GM19240 (cell line): Measurements from ENCODE around the gene ATP6V0B.

Source experiments
- DNase-seq: peaks from one replicate; pipeline ENCODE4 v3.0.0; 2011; ENCODE audit warnings: low spot score; ENCODE audit not compliant: insufficient read length

The ATP6V0B gene

DNA sequence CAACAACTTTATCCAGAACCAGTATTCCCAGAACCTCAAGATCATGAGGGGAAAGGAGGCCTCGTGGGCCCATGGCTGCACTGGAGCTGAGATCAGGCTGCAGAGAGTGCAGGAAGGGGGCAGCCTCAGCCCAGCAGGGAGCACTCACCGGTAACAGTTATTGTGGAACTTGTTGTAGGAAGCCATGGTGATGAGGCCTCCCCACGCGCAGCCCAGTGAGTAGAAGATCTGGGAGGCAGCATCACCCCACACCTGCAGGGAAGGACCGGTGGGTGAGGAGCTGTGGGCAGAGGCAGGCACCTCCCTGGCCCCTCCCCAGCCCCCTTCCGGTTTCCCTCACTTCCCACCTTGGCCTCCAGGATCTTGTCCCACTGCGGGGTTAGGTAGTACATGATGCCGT lies 27.4 kb downstream of the ATP6V0B start:
- no peak for DNase-seq

DNA sequence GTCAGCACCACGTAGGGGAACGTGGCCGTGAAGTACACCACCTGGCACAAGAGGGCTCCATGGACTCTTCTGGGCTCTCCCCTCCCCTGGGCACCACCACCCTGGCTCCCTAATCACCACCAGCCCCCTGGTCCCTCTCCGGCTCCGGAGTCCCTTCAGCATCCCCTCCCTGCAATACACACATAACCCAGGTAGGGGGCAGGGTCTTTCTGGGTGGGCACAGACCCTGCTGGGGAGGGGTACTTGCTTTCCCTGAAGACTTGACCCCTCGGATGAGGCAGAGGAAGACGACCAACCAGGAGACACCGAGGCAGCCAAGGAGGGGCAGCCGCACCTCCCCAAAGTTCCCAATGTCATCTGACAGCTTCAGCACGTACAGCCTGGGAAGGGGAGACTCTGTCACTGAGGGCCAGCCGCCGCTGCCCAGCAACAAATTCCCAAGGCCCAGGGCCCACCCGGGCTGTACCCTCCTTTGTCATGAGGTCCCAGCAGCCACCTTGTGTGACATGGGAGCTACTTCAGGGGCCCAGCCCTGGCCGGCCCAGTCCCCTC lies 27.9 kb downstream of the ATP6V0B start:
- no peak for DNase-seq

DNA sequence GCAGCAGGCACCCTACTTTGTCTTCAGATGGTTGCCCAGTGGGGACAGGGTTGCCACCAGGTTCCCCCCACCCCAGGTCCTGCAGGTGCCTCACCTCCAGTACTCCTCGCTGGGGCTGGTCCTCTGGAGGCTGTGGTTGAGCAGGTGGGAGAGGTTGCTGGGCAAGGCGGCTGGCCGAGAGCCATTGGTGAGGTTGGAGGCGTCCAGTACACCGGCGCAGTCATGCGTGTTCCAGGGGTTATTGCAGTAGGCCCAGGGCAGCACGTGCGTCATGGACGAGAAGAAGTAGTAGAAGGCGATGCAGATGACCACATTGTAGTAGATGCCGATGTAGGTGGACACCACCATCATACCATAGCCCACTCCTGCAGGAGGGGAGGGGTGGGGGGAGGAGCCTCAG lies 33.5 kb downstream of the ATP6V0B start:
- DNase-seq, result no peak

DNA sequence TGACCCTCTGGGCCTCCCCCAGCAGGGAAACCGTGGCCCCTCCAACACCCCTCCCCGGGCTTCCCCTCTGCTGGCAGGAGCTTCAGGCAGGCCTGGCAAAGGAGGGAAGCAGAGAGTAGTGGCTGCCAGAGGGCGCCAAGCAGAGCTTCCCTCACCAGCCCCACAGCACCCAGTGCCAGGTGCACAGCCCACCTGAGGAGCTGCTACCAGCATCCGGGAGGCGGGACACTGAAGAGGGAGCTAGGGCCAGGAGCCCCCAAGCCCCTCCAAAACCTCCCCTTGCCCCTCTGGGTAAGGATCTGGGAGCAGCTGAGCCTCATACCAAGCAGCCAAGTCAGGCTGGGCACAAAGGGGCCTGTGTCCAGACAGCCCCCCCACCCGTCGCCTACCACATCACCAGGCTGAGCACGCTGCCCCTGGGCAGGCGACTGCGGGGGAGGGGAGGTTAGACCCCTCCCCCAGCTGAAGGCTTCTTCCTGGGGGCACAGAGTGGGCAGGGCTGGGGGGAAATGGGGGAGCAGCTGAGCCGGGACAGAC lies 36.2 kb downstream of the ATP6V0B start:
- DNase-seq, result no peak

DNA sequence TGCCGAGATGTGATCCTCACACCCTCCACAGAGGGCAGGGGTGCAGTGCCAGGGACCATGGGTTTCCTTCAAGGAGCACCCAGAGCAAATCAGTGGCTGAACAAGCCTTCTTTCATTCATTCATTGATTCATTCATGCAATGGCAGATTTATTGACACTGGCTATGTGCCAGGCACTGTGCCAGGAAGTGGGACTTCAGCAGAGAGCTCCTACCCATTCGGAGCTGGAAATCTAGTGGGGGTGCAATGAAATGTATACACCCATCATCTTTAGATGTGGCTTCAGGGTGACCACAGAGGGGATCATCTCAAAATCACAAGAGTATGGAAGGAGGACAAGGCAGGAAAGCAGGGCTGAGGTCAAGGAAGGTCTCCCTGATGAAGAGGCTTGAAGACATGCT lies 37.6 kb downstream of the ATP6V0B start:
- DNase-seq, result no peak

DNA sequence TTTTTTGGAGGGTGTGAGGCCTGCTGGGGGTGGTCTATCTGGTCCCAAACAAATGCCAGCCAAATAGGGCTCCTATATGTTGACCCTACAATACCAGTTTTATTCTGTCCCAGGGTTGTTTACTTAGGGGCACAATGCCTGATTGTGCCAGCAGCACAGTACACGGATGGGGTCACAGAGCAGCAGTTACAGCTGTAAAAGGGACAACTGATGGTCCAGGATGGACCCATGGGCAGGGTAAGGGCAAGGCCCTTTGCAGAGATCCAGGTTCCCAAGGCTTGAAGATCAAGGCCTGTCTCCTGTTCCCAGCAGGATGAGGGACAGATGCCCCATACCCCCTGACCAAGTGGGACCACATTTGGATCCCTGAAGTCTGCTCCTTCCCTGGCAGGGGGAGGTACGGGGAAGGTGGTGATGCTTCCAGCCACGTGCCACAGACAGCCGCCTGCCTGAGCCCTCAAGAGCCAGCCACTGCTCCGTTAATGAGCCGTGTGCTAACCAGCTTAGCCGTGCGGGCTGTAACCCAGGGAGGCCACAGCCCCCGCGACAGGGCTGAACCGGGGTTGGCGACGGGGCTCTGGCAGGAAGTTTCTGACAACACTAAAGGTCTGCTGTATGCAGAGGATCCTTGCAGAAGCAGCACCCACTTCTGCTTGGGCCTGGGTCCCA lies 38.3 kb downstream of the ATP6V0B start:
- DNase-seq, result no peak

DNA sequence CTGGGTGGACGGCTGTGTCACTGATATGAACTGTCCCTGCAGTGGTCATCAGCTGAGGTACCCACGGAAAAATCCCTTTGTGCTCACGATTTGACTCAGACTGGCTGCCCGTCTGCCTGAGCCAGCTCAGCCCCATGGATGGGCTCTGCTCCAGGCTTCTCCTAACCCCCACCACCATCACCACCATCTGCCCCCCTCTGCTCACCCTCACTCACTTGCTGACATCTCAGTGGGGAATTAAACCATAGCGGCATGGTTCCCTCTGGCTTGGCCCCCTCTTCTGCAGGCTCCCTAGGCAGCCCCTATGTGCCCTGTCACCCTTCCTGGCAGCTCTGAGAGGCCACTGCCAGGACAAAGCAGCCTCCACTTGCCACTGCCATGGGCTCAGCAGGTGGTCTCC lies 39.2 kb downstream of the ATP6V0B start:
- no peak for DNase-seq

DNA sequence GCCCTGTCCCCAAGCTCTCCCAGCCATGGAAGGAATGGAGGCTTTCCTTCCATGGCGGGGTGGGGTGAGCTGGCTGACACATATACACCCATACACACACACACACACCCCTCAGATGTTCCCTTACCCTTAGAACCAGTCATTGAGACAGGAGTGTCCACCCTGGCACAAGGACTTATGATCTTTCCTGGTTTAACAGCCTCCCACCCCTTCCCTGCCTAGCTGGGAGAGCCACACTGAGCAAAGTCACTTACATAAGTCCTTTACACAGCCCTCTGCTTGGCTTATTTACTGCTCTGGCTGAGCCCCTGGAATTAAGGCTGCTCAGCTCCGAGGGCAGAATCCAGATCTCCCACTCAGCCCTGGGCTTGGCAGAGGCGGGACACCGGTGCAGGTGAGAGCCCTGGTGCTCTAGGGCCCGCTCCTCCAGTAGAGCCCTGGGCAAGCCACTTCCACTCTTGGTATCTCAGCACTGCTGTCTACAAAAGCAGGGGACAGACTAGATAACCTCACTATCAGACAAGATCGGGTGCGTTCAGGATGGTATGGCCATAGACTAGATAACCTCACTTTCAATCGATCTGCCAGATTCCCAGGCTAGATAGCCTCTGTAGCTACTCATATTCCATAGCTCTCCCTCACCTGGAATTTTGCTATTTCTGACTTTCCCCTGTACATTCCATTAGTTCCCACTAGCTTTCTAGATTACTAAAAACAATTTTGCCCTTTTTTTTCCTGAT lies 39.8 kb downstream of the ATP6V0B start:
- DNase-seq, result no peak

DNA sequence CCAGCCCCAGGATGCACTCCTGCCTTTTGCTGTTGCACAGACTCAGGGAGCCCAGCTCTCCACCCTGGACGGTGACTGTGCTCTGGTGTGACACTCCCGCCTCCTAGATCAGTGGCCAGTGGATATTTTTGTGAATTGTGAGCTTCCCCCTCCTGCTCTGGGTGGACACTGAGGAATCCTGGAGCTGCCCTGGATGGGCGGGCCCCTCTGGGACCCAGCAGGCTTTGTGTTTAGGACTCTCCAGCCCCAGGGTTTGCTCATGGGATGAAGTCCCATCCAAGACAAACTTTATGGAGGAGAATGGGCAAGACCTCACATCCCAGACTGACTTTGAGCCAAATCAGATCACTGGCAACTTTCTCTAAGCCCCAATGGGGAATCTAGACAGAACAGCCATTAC lies 40.4 kb downstream of the ATP6V0B start:
- DNase-seq, result no peak

DNA sequence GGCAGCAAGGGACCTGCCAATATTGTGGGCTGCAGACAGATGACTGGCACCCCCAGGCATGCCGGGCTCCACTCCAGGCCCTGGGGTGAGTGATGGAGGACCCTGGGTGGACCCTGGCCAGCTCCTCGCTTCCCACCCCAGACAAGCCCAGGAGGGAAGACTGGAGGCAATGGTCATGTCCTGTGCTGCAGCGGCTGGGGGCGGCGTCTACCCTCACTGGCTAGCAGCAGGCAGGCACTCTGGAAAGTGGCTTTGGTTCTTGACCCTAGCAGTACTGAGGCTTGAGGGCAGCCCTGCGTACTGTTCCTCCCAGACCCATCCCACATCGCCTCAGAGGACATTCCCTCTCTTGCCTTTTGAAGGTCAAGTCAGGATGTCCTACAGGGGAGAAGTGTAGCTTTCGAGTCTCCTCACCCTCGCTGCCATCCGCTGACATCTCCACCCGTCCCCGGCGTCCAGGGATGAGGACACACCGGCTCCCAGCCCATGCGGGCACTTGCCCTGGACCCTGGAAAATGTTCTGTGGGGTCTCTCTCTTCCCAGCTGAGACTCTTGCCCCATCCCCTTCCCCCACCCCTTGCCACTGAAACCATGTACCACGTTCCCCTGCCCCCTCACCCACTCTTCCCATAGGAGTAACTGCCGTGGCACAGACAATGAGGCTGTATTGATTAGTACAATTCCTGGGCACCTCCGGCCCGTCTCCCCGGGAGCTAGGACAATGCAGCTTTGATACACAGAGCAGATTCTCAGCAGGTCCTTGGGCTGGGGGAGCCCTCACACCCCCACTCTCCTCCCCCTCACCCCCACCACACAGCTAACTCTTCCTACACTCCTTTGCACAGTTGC lies 41.5 kb downstream of the ATP6V0B start:
- no peak for DNase-seq

DNA sequence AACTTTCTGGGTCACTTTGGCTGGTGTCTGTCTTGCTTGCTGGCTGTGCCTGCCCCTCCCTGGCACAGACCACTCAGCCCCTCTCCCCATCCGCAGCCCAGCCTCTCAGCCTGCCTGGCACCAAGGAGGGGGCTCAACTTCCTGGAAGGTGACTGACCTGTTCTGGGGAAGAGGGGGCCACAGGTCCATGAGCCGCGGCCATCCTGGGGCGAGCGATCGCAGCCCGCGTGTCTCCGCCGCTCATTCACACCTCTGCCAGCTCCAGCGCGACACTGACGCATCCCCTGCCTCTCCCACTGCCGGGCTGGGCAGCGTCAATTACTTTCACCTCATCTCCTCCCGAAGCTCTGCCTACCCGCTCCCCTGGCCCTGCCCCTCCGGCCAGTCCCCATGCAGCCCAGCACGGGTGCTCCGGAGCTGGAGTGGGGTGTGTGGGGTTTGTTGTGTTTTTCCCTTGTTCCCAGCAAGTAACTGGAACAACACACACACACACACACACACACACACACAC lies 42.2 kb downstream of the ATP6V0B start:
- no peak for DNase-seq

DNA sequence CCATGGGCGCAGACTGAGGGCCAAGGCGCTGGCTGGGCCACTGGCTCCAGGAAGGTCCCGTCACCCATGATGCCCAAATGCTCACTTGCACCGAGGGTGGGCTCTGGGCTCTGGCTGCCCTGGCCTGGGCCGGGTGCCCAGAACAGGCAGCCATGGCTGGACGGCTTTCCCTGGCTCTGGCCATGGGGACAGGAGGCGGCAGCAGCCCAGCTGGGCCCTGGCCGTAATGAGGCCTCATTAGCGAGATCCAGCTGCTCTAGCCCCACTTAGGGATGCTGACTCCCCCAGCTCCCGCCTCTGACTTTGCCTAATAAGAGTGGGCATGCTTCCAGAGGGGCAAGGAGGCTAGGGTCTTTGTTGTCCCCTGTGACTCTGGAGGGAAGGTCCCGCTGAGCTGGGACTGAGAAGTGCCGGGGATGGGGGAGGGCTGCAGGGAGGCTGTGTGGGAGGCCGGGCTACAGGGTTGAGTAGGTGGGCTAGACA lies 44.7 kb downstream of the ATP6V0B start:
- DNase-seq, result no peak

DNA sequence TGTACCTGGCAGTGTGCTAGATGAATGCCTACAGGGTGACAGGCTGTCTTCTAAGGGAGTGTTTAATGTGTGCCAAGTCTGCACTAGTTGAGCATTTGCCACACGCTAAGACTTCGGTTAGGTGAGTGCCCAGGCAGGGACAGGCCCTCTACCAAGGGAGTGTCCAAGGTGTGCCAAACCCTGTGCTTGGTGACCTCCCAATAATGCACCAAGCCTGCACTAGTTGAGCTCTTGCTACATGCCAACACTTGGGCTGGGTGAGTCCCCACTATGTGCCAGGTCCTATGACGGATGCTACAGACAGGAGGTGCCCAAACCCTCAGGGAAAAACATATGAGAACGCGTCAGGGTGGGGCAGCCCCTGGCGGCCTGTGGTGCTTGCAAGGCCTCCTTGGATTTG lies 45.7 kb downstream of the ATP6V0B start:
- DNase-seq, result no peak

DNA sequence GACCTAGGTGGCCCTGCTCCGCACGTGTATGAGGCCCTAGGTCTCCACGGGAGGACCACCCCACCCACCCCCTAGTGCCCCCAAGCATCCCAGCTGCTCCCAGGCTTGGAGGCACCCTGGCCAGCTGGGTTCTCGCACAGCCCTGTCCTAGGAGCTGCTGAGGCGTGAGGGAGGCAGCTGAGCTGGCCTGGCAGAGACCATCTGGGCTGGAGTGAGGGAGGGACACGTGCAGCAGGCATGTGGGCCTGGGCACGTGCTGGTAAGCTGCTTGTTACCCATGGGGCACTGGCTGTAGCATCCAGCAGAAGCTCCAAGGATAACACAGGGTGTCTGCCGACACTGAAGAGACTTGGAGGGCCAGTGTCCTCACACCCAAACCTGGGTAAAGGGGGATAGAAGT lies 46.4 kb downstream of the ATP6V0B start:
- no peak for DNase-seq

DNA sequence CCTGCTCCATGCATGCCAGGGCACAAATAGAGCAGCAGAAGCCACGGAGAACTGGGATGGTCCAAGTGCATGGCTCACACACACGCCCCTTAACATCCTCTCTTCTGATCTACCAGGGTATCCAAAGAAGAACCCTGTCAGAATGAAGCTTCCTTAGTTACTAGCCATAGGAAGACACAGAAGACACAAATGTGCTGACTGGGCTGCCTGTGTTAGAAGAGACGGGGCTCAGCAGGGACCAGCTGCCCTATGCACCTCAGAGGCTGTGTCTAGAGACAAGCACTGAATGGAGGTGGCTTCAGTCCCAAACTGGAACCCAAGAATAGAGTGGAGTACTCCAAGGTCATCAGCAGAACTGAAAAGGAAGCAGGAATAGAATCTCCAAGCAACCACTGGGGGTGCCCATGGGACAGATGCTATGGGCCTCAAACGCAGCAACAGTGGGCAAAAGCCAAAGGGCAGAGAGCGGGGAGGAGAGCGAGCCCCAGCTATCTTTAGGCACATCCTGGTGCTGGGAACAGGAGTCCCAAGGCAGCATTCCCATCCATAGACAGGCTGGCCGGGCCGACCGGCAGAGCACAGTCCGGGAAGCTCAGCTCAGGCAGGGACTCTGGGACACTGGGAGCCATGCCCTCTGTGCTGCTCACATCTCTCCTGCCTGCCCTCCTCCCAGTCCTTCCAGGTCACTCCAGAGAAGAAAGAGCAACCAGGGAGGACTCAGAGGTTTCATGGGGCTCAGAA lies 47.0 kb downstream of the ATP6V0B start:
- DNase-seq, result no peak

DNA sequence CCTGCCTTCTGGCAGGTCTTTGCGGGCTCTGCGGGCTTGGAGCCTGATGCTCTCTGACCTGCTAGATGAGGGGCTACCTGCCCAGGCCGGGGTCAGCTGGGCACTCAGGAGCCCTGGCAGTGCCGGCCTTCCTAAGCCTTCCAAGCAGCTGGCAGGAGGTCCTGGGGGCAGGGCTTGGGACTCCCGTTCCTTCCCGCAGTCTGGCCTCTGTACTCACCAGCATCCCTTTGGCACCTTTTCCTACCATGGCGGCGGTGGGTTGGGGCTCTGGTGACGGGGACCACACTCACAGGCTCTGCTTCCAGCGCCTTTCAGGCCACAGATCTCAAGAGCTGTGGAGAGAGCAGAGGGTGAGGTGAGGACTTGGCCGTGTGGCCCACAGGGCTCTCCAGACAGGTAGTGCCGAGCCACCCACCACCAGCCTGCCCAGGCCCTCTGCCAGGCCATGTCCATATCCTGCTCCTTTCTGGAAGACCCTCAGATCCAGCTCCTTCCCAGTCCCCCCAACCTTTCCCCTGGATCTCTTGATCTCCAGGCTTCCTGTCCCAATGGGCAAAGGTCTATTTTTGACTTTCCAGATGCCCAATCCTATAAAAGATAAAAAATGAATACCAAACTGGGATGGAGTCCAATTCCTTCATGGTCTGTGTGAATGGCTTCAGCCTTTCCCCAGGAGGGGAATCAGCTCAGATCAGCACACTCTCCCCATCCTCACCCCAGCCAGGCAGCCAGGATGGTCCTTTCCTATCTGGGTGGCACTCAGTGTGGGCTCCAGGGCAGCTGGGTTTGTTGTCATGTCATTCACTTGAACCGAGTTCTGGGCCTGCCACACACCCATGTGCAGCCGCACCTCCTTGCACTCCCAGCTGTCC lies 49.5 kb downstream of the ATP6V0B start:
- no peak for DNase-seq

DNA sequence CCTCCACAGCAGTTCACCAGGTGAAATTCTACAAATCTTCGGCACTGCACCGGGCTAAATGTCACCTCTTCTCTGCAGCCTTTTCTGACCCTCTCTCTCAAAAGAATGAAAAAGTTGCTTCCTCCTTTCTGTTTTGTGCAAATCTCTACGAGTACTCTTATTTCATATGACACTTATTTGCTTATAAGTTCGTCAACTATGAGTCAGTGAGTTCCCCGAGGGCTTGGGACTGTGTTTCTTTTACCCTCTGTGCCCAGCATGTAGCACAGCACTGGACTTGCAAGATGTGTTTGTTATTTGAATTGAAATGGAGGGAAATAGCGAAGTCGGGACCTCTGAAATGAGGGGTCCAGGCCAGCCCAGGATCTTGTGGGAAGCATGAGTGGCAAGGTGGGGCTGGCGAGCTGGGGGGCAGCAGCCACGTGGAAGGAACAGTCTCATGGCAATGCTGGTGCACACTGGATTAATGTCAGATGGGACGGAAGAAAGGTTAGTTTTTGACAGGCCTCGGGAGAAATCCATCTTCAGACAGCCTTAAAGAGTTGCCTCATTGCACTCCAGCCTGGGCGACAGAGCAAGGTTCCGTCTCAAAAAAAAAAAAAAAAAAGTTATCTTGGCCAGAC lies 50.3 kb downstream of the ATP6V0B start:
- DNase-seq, result no peak

DNA sequence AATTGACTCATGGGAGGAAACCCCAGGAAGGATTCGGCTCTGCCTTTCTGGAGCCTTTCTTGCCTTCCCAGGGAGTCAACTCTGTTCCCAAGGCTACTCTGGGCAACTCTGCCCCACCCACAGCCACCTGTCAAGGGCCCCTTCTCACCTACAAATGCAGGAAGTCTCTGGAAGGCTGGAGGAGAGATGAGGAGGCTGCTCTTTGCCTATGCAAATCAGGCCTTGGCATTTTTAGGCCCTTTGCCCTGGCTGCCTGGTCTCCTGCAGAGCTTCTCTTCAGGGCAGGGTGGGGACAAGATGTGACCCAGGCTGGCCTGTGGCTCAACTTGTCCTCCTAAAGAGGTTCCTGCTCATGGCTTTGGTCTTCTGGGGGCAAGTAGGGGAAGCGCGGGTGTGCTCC lies 51.1 kb downstream of the ATP6V0B start:
- DNase-seq, result no peak

DNA sequence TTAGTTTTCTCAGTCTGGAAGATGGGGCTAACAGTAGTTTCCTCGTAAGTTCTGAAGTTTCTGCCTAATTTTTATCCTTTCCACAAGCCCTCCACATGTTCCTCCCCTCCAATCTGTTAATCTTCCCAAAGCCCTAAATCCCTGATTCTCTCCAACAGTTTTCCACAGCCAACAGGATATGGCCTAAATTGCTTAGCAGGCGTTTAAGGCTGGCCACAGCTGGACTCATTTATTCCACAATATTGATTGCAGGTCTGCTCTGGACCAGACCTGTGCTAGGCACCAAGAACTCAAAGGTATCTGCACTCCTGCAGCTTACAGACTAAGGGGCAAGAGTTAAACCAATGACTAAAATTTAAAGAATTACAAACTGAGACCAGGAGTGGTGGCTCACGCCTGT lies 52.6 kb downstream of the ATP6V0B start:
- DNase-seq, result no peak
